GM18867 (cell line): ENCODE results near the gene ATG101.

Experiments
- ATAC-seq: cut with Tn5 transposase; IDR thresholded peaks from one replicate; pipeline ENCODE4 v1.9.1; 2021; ENCODE audit warnings: mild to moderate bottlenecking, moderate library complexity; ENCODE audit not compliant: unreplicated experiment

ATG101 gene

DNA sequence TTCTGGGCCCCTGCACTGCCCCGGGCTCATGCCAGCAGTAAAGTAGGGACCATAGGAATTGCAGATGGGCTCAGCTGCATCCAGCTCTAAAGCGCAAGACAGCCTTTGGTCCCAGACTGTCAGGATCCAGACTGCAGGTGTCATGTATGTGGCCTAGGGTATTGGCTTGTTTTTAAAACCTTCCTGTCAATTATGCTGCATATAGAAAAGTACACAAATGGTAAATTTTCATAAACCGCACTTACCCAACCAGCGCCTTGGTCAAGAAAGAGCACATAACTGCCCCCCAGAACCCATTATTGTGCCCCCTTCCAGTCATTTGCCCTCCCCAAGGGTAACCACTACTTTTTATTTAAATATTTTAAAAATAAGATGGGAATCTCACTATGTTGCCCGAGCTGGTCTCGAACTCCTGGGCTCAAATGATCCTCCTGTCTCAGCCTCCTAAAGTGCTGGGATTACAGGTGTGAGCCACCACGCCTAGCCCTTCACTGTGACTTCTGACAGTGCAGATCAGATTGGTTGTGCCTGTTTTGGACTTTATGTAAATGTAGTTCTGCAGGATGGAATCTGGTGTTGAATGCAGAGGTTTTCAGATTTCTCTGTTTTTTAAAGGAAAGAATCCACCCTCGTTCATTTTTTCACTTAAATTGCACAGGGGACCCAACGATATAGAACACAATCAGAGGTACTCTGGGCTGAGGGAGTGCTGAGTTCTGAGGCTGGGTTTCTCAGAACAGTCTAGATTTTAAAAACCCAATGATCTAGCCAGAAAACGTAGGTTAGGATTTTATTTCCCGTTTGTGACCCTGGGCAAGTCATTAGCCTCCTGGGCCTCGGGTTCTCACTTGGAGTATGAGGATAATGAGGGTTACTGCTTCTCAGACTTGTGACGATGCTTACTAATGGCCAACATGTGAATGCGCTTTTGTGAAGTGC lies 11.9 kb upstream of the ATG101 start:
- no peak for ATAC-seq

DNA sequence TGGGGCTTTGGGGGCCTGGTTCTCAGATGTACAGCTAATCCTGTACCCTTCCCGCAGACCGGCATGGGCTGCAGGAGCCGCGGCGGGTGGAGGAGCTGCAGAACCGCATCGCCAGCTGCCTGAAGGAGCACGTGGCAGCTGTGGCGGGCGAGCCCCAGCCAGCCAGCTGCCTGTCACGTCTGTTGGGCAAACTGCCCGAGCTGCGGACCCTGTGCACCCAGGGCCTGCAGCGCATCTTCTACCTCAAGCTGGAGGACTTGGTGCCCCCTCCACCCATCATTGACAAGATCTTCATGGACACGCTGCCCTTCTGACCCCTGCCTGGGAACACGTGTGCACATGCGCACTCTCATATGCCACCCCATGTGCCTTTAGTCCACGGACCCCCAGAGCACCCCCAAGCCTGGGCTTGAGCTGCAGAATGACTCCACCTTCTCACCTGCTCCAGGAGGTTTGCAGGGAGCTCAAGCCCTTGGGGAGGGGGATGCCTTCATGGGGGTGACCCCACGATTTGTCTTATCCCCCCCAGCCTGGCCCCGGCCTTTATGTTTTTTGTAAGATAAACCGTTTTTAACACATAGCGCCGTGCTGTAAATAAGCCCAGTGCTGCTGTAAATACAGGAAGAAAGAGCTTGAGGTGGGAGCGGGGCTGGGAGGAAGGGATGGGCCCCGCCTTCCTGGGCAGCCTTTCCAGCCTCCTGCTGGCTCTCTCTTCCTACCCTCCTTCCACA lies 11.0 kb upstream of the ATG101 start:
- ATAC-seq: no peak

GRCh38 chr12:52059582-52060497 lies 9.9 kb upstream of the ATG101 start:
- ATAC-seq: no peak

GRCh38 chr12:52060498-52061177 lies 9.1 kb upstream of the ATG101 start:
- no peak for ATAC-seq

GRCh38 chr12:52061470-52062166 lies 8.2 kb upstream of the ATG101 start:
- ATAC-seq: no peak

DNA sequence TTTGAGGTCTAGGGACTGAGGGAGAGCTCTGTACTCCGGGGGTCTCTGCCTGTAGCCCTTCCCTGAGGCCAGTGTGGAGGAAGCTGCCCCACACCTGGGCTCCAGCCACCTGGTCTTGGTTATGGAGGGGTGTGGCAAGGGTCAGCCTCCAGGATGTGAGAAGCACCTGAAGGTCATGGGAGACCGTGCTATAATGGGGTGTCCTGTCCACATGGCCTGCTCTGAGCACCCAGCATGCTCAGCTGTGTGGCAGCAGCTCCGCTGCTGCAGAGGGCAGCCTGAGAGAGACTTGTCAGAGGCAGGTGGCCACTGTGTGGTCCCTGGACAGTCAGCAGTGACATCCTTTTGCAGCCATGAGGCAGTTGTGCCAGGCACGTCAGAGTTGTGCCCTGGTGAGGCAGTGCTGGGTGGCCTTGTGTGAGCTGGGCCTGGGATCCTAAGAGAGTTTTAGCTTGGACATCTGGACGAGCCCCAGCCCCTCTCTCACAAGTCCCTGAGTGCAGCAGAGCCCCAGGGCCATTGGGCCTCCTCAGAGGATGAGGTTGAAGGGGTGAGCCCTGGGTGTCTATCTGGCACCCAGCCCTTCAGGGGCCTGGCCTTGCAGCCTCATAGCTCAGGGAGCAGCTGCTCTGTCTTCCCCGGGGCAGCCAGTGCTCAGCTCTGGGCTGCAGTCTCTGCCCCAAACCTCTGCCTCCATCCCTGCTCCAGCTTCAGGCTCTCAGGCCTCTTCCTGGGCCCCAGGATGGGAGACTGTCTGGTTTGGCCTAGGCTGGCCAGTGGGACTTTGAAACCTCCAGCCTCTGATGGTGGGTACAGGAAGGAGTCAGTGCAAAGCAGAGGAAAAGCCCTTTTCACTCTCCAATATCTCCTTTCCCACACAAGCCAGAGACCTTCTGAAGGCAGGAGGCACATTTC lies 7.4 kb upstream of the ATG101 start:
- no peak for ATAC-seq

DNA sequence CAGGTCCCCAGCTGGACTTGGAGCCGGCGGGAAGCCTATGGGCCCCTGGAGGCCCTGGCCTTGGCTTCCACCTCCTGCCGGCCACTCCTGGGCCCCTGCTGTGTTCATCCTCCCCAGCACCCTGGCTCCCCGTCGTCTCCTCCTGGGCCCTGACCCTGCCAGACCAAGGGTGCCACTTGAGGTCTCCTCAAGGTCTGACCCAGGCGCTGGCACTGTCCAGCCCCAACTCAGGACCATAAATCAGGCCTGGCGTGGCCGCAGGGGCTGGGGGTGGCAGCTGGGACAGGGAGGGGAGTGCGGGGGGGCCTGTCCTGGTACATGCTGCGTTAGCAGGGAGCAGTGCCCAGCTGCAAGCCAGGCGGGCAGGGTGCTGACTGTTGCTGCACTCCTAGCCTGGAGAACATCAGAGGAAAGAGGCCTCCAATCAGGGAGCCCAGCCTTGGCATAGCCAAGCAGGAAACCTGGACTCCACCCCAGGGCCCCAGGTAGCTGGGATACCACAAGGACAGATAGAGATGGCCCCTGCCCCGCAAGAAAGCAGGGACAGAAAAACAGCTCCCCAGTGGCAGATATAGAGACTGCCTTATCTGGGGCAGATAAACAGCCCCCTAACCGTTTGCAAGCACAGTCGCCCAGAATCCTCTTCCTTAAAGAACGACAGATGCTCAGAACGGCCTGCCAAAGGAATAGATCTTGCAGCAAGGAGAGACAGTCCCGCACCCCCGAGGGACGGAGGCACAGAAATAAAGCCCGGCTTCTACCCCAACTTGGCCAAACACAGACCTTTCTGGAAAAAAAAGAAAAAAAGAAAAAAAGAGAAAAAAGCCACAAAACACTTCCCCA lies 6.5 kb upstream of the ATG101 start:
- ATAC-seq: no peak

DNA sequence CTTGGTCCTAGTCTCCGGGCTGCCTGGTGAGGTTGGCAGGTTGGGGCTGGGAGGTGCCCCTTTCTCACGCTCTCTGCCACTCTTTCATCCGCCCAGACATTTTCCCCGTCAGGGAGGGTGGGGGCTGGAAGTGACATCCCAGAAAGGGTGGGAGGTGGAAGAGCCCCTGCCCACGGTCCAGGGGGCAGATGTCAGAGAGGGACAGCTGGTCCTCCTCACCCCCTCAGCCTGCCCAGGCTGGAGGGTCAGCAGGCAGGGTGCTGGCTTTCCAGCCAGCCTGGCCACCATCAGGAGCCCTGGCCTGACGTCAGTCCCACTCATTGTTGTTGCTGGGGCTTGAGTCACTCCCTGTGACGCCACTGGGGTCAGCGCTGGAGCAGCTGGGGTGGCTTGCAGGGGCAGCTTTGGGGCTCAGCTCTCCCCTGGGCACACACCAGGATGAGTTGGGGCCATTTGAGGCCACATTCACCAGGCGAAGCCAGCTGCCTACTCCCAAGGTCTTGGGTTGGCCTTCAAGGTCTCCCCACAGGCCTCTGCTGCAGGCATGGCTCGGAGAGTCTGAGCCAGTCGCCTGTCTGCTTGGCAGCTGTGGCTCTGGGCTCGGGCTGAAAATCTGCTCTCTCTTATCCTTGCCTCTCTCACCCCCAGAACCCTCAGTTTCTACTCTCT lies 5.7 kb upstream of the ATG101 start:
- no peak for ATAC-seq

DNA sequence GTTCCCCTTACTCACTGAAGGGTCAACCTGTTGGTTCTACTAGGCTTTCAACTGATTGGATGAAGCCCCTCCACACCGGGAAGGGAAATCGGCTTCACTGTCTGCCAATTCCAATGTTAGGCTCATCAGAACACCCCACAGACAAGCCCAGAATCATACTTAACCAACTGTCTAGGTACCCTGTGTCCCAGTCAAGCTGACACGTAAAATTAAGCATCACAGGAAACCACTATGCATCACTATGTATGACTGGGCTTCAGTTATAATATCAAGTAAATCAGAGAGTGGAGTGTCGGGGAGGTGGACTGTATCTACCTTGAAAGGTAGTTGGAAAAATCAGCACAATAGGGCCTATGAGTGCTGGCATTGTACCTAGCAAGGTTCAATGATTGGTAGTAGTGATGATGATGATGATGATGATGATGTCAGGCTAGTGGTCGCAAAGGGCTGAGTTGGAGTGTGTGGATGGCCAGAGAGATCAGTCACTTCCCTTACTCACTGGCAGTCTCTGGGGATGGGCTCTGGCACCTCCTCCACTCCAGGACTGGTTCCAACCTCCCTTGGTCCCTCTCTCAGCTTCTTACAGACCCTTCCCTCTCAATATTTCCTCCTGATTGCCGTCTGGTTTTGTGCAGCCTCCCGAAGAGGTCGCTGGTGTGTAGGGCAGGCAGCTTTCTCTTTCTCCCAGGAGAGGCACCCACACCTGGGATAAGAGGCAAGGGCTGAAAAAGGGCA lies 3.3 kb upstream of the ATG101 start:
- ATAC-seq: no peak

DNA sequence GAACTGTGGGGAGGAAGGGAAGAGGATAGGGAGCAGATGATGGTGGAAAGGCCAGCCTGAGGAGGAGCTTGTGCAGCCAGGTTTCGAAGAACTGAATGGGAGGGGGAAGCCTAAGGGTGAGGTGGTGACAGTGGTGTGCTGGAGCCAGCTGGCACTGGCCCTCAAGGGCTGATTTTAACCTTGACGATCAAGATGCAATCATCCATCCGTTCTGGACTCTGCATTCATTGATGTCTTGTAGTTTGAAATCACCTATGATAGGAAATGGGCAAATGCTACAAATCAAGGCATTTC lies 2.8 kb upstream of the ATG101 start:
- no peak for ATAC-seq

- ATAC-seq: peak; percentile 30
Observed at GRCh38 chr12:52070185-52070925, 577 bp downstream of the ATG101 start.

DNA sequence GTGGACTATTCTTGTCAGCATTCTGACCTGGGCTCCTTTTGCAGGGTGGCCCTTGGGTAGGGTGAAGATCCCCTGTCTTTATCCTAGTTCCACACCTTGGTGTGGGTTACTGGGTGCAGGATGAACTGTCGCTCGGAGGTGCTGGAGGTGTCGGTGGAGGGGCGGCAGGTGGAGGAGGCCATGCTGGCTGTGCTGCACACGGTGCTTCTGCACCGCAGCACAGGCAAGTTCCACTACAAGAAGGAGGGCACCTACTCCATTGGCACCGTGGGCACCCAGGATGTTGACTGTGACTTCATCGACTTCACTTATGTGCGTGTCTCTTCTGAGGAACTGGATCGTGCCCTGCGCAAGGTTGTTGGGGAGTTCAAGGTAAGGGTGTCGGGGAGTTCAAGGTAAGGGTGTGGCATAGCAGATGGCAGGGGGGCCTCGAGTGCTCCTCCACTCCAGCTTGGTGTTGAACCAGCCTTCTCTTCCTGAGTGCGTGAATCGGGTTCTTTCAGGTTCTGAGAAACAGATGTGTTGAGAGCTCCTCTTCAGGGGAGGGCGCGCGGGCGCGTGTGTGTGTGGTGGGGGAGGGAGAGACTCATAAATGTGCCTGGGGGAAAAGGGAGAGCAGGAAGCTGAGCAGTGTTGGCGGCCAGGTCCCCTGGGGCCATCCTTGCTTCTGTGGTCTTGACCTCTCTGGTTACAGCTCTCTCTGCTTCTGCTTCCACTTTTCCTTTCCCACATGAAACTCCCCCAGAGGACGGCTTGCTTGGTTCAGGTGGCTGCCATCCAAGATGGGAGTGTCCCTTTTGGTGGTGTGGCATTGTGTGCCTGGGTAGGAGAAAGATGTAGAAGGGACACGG lies 4.0 kb downstream of the ATG101 start:
- ATAC-seq: no peak

DNA sequence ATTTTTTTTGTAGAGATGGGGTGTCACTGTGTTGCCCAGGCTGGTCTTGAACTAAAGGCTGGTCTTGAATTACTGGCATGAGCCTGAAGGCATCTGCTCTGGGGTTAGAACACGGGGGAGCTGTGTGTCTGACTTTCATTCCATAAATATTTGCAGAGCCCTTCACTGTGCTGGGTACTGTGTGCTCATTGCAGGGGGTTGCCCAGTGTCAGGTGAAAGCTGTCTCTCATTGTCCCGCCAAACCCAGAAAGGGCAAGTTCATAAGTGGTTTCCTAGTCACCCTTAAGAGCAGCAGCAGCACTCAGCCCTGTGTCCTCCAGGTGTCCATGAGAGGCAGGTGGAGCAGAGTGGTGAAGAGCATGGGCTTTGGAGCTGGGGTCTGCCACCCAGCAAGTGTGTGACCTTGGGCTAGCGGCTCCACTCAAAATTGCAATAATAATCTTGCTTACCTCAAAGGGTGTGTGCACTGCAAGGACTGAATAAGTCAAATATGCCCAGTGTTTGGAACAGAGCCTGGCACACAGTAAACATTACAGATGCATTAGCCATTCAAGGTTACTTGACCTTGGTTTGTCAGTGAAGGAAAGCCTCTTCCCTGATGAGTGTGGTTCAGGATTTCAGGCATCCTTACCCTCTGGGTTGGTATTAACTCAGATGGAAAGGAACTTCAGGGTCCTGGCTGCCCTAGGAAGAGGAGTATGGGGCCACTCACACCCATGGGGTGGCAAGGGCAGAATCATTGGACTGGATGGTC lies 5.4 kb downstream of the ATG101 start:
- no peak for ATAC-seq

DNA sequence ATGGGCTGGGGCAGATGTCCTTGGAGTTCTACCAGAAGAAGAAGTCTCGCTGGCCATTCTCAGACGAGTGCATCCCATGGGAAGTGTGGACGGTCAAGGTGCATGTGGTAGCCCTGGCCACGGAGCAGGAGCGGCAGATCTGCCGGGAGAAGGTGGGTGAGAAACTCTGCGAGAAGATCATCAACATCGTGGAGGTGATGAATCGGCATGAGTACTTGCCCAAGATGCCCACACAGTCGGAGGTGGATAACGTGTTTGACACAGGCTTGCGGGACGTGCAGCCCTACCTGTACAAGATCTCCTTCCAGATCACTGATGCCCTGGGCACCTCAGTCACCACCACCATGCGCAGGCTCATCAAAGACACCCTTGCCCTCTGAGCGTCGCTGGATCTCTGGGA lies 7.0 kb downstream of the ATG101 start:
- no peak for ATAC-seq

DNA sequence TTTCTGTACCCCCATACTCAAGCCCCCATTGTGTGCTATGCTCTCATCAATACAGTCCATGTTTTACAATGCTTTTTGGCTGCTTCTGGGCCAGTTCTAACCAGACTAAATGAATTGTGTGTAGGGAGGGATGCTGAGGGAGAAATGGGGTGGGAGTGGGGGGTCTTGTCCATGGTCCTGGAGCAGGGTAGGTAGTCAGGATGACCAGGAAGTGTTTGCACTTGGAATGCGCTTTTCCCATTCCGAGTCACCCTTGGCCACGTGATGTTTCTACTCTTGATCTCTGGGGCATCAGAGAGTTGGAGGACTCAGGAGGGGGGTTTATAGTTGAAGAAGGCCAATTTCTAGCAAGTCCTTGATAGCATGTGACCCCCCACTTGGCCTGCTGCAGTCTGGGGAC lies 8.5 kb downstream of the ATG101 start:
- no peak for ATAC-seq
